ENCODE results near the gene EVC.

DNA sequence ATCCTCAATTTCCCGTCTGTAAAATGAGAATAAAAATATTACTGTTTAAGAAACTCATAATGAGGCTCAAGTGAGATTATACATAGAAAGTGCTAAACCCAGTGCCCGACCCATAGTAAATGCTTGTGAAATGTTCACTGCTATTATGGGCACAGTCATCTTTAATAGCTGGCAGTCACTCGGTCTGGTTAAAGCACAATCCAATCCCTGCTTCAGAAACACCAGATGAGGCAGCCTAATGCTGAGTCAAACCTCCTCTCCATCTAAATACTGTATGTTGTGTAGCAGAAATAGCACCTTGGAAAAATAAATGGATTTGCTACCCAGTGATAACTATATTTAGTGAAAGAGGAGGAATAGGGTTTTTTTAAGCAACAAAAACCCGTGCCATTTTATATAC, 17.1 kb upstream of the EVC start:
- TF ChIP-seq, protein P1, sequence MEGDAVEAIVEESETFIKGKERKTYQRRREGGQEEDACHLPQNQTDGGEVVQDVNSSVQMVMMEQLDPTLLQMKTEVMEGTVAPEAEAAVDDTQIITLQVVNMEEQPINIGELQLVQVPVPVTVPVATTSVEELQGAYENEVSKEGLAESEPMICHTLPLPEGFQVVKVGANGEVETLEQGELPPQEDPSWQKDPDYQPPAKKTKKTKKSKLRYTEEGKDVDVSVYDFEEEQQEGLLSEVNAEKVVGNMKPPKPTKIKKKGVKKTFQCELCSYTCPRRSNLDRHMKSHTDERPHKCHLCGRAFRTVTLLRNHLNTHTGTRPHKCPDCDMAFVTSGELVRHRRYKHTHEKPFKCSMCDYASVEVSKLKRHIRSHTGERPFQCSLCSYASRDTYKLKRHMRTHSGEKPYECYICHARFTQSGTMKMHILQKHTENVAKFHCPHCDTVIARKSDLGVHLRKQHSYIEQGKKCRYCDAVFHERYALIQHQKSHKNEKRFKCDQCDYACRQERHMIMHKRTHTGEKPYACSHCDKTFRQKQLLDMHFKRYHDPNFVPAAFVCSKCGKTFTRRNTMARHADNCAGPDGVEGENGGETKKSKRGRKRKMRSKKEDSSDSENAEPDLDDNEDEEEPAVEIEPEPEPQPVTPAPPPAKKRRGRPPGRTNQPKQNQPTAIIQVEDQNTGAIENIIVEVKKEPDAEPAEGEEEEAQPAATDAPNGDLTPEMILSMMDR (conservative IDR thresholded peaks at IDR 0.05; ENCODE audit: low read depth, low read length), result no peak
- TF ChIP-seq MAZ (IDR thresholded peaks at IDR 0.05; ENCODE audit: borderline replicate concordance, low read depth, low read length), result no peak
- TF ChIP-seq POLR2A (IDR thresholded peaks at IDR 0.05; ENCODE audit: low read depth, low read length), result no peak
- TF ChIP-seq FOS (IDR thresholded peaks at IDR 0.05; ENCODE audit: low read depth, low read length), result no peak
- no peak for TF ChIP-seq RCOR1 (IDR thresholded peaks at IDR 0.05; ENCODE audit: insufficient replicate concordance, low read length)
- no peak for TF ChIP-seq CHD1 (IDR thresholded peaks at IDR 0.05; ENCODE audit: low read depth, low read length)
- TF ChIP-seq, protein P2, sequence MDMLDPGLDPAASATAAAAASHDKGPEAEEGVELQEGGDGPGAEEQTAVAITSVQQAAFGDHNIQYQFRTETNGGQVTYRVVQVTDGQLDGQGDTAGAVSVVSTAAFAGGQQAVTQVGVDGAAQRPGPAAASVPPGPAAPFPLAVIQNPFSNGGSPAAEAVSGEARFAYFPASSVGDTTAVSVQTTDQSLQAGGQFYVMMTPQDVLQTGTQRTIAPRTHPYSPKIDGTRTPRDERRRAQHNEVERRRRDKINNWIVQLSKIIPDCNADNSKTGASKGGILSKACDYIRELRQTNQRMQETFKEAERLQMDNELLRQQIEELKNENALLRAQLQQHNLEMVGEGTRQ (IDR thresholded peaks at IDR 0.05; ENCODE audit: low read depth, low read length), result no peak
- no peak for TF ChIP-seq MXI1 (IDR thresholded peaks at IDR 0.05; ENCODE audit: borderline replicate concordance, low read depth, low read length)
- no peak for TF ChIP-seq CEBPB (IDR thresholded peaks at IDR 0.05; ENCODE audit: low read depth, low read length)
- no peak for TF ChIP-seq RFX5 (IDR thresholded peaks at IDR 0.05; ENCODE audit: low read depth, low read length)
- TF ChIP-seq MAFK (IDR thresholded peaks at IDR 0.05; ENCODE audit: low read depth, low read length), result no peak

Data from IMR-90 (cell line).